Tibial nerve (tissue), 4 donors: Measurements from ENCODE around the gene UQCRQ. TPM values are rescaled to one million over a fixed set of nuclear protein-coding genes. Genes with fewer than 3 reads are reported as not detected.

Experiments used
- DNase-seq, 2 donors: peaks; one replicate each; pipeline ENCODE4 v3.0.0-alpha.2; 2019; ENCODE audit warnings: low spot score in 2 of 2
- H3K27ac ChIP-seq, 4 donors: fragments of 200-600 bp; sonication (generic) in 3 of 4; one replicate each; pipeline ENCODE4 v1.5.1; 2017 to 2019; ENCODE audit warnings: mild to moderate bottlenecking in 1 of 4
- H3K27me3 ChIP-seq, 2 donors: fragments of 200-600 bp; sonication (generic) in 1 of 2; one replicate each; pipeline versions ENCODE4 v1.5.1 to v1.6.0; 2017 to 2019
- H3K36me3 ChIP-seq, 3 donors: fragments of 200-600 bp; sonication (generic); one replicate each; pipeline ENCODE4 v1.5.1; 2018 to 2019
- H3K4me1 ChIP-seq, 4 donors: fragments of 200-600 bp; sonication (generic) in 3 of 4; one replicate each; pipeline ENCODE4 v1.5.1; 2017 to 2019
- H3K4me3 ChIP-seq, 4 donors: fragments of 200-600 bp; sonication (generic) in 3 of 4; one replicate each; pipeline ENCODE4 v1.5.1; 2017 to 2019; ENCODE audit warnings: mild to moderate bottlenecking in 1 of 4, moderate library complexity in 1 of 4
- H3K9me3 ChIP-seq, 4 donors: fragments of 200-600 bp; sonication (generic) in 3 of 4; one replicate each; pipeline ENCODE4 v1.5.1; 2017 to 2019
- CTCF ChIP-seq, 5 experiments: fragments of 200-600 bp in 3 of 5; fragments of 450-650 bp in 2 of 5; sonication (generic) in 3 of 5; IDR thresholded peaks; one replicate each; pipeline ENCODE4 v1.5.1; 2016 to 2019; ENCODE audit warnings: antibody characterized with exemption in 5 of 5, mild to moderate bottlenecking in 3 of 5, moderate library complexity in 2 of 5
- EP300 ChIP-seq, 2 donors: sonication (generic); formaldehyde crosslinking; IDR thresholded peaks; one replicate each; pipeline ENCODE4 v1.6.1; 2017; ENCODE audit warnings: antibody characterized with exemption in 2 of 2, mild to moderate bottlenecking in 1 of 2
- POLR2A ChIP-seq, 2 donors: fragments of 450-650 bp; IDR thresholded peaks; one replicate each; pipeline ENCODE4 v1.6.1; 2017; ENCODE audit warnings: antibody characterized with exemption in 2 of 2, mild to moderate bottlenecking in 2 of 2, moderate library complexity in 2 of 2
- WGBS, 2 donors: methylation state at CpG; one replicate each; pipeline ENCODE4 v1.1.5; 2018; 5-methylcytosine and 5-hydroxymethylcytosine counted together
- total RNA-seq, 4 donors: library from RNA; depleted of rRNA; stranded (reverse); fragments of >200 nt; gene quantifications; one replicate each; pipeline ENCODE4 v1.1.0, GENCODE V29; 2016

UQCRQ gene
- 100 to 1,000 TPM in 3 of 4 donors, 10 to 100 TPM in 1; 69.8 to 143 (median 118) TPM for total RNA-seq

GRCh38 chr5:132866342-132867045, at the start of gene UQCRQ, which contains the start of gene GDF9:
Gene UQCRQ (plus strand): TSS chr5:132866642. CDS start chr5:132866882, 240 bp downstream.
Gene GDF9 (minus strand): TSS chr5:132866469. CDS start chr5:132864533, 1,936 bp downstream.
- peak; percentile 85 to 96 for DNase-seq
- Histone ChIP-seq H3K27ac (peak within 1 kb of the TSS; percentile 91 to 96 (median 95)), H3K27me3 (no peaks in the 10 kb centered on the region), H3K9me3 (no peaks in the 10 kb centered on the region), H3K4me1 (peaks cover 0 to 26% (median 5%) of the 10 kb centered on the region in 4 donors), H3K4me3 (peak within 1 kb of the TSS; percentile 62 to 88 (median 86)), H3K36me3 (peaks cover 0 to 37% (median 0%) of the 10 kb centered on the region in 3 donors)
- TF ChIP-seq EP300 (IDR thresholded peaks at IDR 0.05) = peak; percentile 95 to 98
- TF ChIP-seq POLR2A (IDR thresholded peaks at IDR 0.05) = peak; percentile 42 to 91
- TF ChIP-seq CTCF (IDR thresholded peaks at IDR 0.05) = peak; percentile 7 to 60 (median 29)
- 0% methylated on average over 32 to 41 of the region's 55 CpGs for WGBS, 2 donors

GRCh38 chr5:132817011-132817410, 49.4 kb upstream of the UQCRQ start:
- peaks cover 0 to 46% (median 16%) of the 10 kb centered on the region in 4 donors for H3K4me1 ChIP-seq
- H3K9me3 ChIP-seq = no peaks in the 10 kb centered on the region
- no peak for DNase-seq
- H3K4me3 ChIP-seq = no peak overlapping the region
- H3K27ac ChIP-seq = no peak overlapping the region
- H3K27me3 ChIP-seq = peaks cover 2 to 49% of the 10 kb centered on the region in 2 donors
- 77 to 78% methylated on average over 1 of the region's 1 CpG for WGBS, 2 donors
- no peak for TF ChIP-seq POLR2A (IDR thresholded peaks at IDR 0.05)
- TF ChIP-seq EP300 (IDR thresholded peaks at IDR 0.05) = no peak
- no peak for TF ChIP-seq CTCF (IDR thresholded peaks at IDR 0.05)
- H3K36me3 ChIP-seq = no peaks in the 10 kb centered on the region

- Histone ChIP-seq H3K9me3 (no peaks in the 10 kb centered on the region), H3K36me3 (peaks cover 0 to under 1% (median 0%) of the 10 kb centered on the region in 3 donors), H3K4me1 (peaks cover 0 to 43% (median 22%) of the 10 kb centered on the region in 4 donors), H3K4me3 (peak overlapping the region in 2 of 4 donors; percentile 4 to 19), H3K27ac (peak overlapping the region in 3 of 4 donors; percentile 34 to 58 (median 57)), H3K27me3 (peaks cover 0 to 46% of the 10 kb centered on the region in 2 donors)
- no peak for DNase-seq
- 25 to 35% methylated on average over 26 of the region's 26 CpGs for WGBS, 2 donors
- TF ChIP-seq POLR2A (IDR thresholded peaks at IDR 0.05) (no peak), EP300 (IDR thresholded peaks at IDR 0.05) (no peak), CTCF (IDR thresholded peaks at IDR 0.05) (no peak)
These were observed 47.0 kb upstream of the UQCRQ start for GRCh38 chr5:132819468-132819867.

- peak overlapping the region in 3 of 4 donors; percentile 34 to 68 (median 57) for H3K27ac ChIP-seq
These were observed 46.2 kb upstream of the UQCRQ start for GRCh38 chr5:132820162-132820754.

More at GRCh38 chr5:132820162-132820754, 46.2 kb upstream of the UQCRQ start:
- WGBS, 2 donors = 11 to 17% methylated on average over 15 of the region's 15 CpGs
- H3K36me3 ChIP-seq = peaks cover 0 to 9% (median 0%) of the 10 kb centered on the region in 3 donors
- peaks cover 0 to 45% of the 10 kb centered on the region in 2 donors for H3K27me3 ChIP-seq
- H3K4me3 ChIP-seq = peak overlapping the region in 1 of 4 donors; percentile 19
- no peaks in the 10 kb centered on the region for H3K9me3 ChIP-seq
- DNase-seq = peak; percentile 94 to 98
- H3K4me1 ChIP-seq = peaks cover 0 to 48% (median 22%) of the 10 kb centered on the region in 4 donors
- TF ChIP-seq EP300 (IDR thresholded peaks at IDR 0.05) = peak in 1 of 2 donors; percentile 48
- TF ChIP-seq POLR2A (IDR thresholded peaks at IDR 0.05) = no peak
- TF ChIP-seq CTCF (IDR thresholded peaks at IDR 0.05) = peak; percentile 88 to 93 (median 90)
